Measurements from ENCODE around the gene ONECUT1. TPM values are rescaled to one million over a fixed set of nuclear protein-coding genes. Genes with fewer than 3 reads are reported as not detected.
"Not testable (repeated sequence)": the region's sequence is repeated elsewhere in the genome, so short reads cannot be mapped to it uniquely, and the experiment has no call there.

ONECUT1 gene
- total and polyA plus RNA-seq, 2 experiments from 2014 or later = 5.9 to 9.5 TPM

DNA sequence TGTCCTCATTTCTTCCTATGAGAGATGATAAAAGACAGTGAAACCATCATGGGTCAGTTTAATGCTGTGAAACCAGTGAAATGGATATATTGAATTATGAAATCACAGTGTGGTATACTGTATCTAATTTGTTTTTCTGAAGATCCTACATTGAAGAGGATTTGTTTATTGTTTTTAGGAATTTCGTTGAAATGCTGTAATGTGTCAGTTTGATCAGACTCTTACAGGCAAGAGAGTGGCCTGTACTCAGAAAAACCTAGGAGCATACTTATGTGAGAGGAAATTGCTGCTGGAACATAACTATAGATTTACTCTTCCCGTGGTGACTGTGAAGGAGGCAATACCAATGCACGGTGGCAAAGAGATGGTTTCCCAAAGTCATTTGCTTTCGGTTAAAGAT, 29.1 kb upstream of the ONECUT1 start:
- Histone ChIP-seq H3K4me1 (ENCODE audit: insufficient read depth) (no peaks in the 10 kb centered on the region), H3K27ac (no peak overlapping the region), H2AFZ (no peak overlapping the region), H3K79me2 (no peaks in the 10 kb centered on the region), H3K4me2 (no peak overlapping the region), H3K4me3 (no peak overlapping the region), H4K20me1 (ENCODE audit: insufficient read depth, poor library complexity, severe bottlenecking) (no peaks in the 10 kb centered on the region), H3K27me3 (peaks cover 14% of the 10 kb centered on the region), H3K36me3 (replicated peaks; ENCODE audit: insufficient read depth, low read depth) (no peaks in the 10 kb centered on the region), H3K9me3 (ENCODE audit: low read depth) (no peaks in the 10 kb centered on the region), H3K9me2 (replicated peaks; ENCODE audit: insufficient read depth) (no peaks in the 10 kb centered on the region)
- TF ChIP-seq EZH2phosphoT487 (IDR thresholded peaks at IDR 0.05; ENCODE audit: low read depth, severe bottlenecking, unreplicated experiment) (no peak), EZH2 (IDR thresholded peaks at IDR 0.05; ENCODE audit: borderline replicate concordance) (no peak)
- TF ChIP-seq, protein P1, sequence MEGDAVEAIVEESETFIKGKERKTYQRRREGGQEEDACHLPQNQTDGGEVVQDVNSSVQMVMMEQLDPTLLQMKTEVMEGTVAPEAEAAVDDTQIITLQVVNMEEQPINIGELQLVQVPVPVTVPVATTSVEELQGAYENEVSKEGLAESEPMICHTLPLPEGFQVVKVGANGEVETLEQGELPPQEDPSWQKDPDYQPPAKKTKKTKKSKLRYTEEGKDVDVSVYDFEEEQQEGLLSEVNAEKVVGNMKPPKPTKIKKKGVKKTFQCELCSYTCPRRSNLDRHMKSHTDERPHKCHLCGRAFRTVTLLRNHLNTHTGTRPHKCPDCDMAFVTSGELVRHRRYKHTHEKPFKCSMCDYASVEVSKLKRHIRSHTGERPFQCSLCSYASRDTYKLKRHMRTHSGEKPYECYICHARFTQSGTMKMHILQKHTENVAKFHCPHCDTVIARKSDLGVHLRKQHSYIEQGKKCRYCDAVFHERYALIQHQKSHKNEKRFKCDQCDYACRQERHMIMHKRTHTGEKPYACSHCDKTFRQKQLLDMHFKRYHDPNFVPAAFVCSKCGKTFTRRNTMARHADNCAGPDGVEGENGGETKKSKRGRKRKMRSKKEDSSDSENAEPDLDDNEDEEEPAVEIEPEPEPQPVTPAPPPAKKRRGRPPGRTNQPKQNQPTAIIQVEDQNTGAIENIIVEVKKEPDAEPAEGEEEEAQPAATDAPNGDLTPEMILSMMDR (IDR thresholded peaks at IDR 0.05; ENCODE audit: poor library complexity) = no peak
- no peak for DNase-seq (ENCODE audit: low spot score)
- 82% methylated on average over 4 of the region's 4 CpGs for WGBS (ENCODE audit: low lambda C conversion rate, missing lambda C conversion rate)

DNA sequence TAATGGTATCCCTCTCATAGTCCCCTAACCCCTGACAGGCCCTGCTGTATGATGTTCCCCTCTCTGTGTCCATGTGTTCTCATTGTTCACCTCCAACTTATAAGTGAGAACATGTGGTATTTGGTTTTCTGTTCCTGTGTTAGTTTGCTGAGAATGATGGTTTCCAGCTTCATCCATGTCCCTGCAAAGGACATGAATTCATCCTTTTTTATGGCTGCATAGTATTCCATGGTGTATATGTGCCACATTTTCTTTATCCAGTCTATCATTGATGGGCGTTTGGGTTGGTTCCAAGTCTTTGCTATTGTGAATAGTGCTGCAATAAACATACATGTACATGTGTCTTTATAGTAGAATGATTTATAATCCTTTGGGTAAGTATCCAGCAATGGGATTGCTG, 25.8 kb upstream of the ONECUT1 start:
- WGBS (ENCODE audit: low lambda C conversion rate, missing lambda C conversion rate) = 50% methylated on average over 1 of the region's 1 CpG
- not testable (repeated sequence) for H4K20me1 ChIP-seq (ENCODE audit: insufficient read depth, poor library complexity, severe bottlenecking); H3K4me1 ChIP-seq (ENCODE audit: insufficient read depth); H3K36me3 ChIP-seq (replicated peaks; ENCODE audit: insufficient read depth, low read depth); H3K79me2 ChIP-seq; H3K4me2 ChIP-seq; H3K27ac ChIP-seq; H3K4me3 ChIP-seq; H2AFZ ChIP-seq; H3K9me3 ChIP-seq (ENCODE audit: low read depth); DNase-seq (ENCODE audit: low spot score); H3K9me2 ChIP-seq (replicated peaks; ENCODE audit: insufficient read depth)
- peaks cover 22% of the 10 kb centered on the region for H3K27me3 ChIP-seq

DNA sequence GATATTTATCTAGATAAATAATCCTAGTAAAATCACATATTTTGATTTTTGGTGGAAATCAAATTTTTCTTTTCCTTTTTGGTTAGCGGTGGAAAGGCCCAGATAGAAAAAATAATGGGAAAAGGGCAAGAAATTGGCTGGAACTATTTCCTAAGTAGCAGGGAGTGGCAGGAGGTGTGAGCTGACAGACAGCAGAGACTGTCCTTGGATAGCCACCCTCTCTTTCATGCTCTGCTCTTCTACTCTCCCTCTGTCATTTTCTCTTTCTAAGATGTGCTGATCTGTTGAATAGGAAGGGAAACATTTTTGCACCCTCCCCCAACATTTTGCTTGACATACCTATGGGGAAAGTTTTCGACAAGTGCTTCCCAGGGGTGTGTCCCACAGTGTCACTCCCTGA, 18.9 kb upstream of the ONECUT1 start:
- Histone ChIP-seq H3K9me3 (ENCODE audit: low read depth) (no peaks in the 10 kb centered on the region), H4K20me1 (ENCODE audit: insufficient read depth, poor library complexity, severe bottlenecking) (no peaks in the 10 kb centered on the region), H3K4me3 (no peak overlapping the region), H3K4me2 (no peak overlapping the region), H3K4me1 (ENCODE audit: insufficient read depth) (peaks cover 16% of the 10 kb centered on the region), H3K36me3 (replicated peaks; ENCODE audit: insufficient read depth, low read depth) (no peaks in the 10 kb centered on the region), H3K27ac (no peak overlapping the region), H2AFZ (no peak overlapping the region), H3K79me2 (no peaks in the 10 kb centered on the region), H3K9me2 (replicated peaks; ENCODE audit: insufficient read depth) (no peaks in the 10 kb centered on the region), H3K27me3 (peaks cover 74% of the 10 kb centered on the region)
- TF ChIP-seq EZH2phosphoT487 (IDR thresholded peaks at IDR 0.05; ENCODE audit: low read depth, severe bottlenecking, unreplicated experiment) = no peak
- no peak for TF ChIP-seq EZH2 (IDR thresholded peaks at IDR 0.05; ENCODE audit: borderline replicate concordance)
- TF ChIP-seq, protein P1 (IDR thresholded peaks at IDR 0.05; ENCODE audit: poor library complexity) = no peak
- DNase-seq (ENCODE audit: low spot score) = no peak
- 69% methylated on average over 2 of the region's 2 CpGs for WGBS (ENCODE audit: low lambda C conversion rate, missing lambda C conversion rate)

DNA sequence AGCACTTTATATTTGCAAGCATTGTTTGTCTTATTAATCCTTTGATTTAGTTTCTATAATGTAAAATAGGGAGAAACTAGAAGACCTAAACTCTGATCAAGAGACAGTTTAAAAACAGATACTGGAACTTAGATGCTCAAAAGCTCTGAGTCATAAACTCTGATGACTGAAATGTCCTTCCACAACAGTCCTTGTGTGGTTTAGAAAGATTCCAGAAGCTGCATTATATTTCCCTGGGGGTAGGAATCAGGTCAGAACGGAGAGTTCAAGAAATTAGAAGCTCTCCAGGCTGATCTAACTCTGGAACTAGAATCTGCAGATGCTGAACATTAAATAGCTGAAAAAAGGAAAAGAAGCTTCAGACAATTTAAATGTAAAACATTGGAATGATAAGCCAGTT, 18.3 kb upstream of the ONECUT1 start:
- Histone ChIP-seq H4K20me1 (ENCODE audit: insufficient read depth, poor library complexity, severe bottlenecking) (no peaks in the 10 kb centered on the region), H2AFZ (no peak overlapping the region), H3K27ac (no peak overlapping the region), H3K27me3 (peaks cover 80% of the 10 kb centered on the region), H3K4me1 (ENCODE audit: insufficient read depth) (peaks cover 21% of the 10 kb centered on the region), H3K9me2 (replicated peaks; ENCODE audit: insufficient read depth) (no peaks in the 10 kb centered on the region), H3K4me2 (no peak overlapping the region), H3K79me2 (no peaks in the 10 kb centered on the region), H3K36me3 (replicated peaks; ENCODE audit: insufficient read depth, low read depth) (no peaks in the 10 kb centered on the region), H3K9me3 (ENCODE audit: low read depth) (no peaks in the 10 kb centered on the region), H3K4me3 (no peak overlapping the region)
- WGBS (ENCODE audit: low lambda C conversion rate, missing lambda C conversion rate) = 35% methylated on average over 1 of the region's 1 CpG
- no peak for DNase-seq (ENCODE audit: low spot score)
- no peak for TF ChIP-seq EZH2phosphoT487 (IDR thresholded peaks at IDR 0.05; ENCODE audit: low read depth, severe bottlenecking, unreplicated experiment)
- TF ChIP-seq EZH2 (IDR thresholded peaks at IDR 0.05; ENCODE audit: borderline replicate concordance) = no peak
- TF ChIP-seq, protein P1 (IDR thresholded peaks at IDR 0.05; ENCODE audit: poor library complexity) = no peak
